ENCODE measurements around the gene AKT3.
A peak's percentile ranks its signal among the peaks of the same experiment; 100 is the strongest.

The AKT3 gene

DNA sequence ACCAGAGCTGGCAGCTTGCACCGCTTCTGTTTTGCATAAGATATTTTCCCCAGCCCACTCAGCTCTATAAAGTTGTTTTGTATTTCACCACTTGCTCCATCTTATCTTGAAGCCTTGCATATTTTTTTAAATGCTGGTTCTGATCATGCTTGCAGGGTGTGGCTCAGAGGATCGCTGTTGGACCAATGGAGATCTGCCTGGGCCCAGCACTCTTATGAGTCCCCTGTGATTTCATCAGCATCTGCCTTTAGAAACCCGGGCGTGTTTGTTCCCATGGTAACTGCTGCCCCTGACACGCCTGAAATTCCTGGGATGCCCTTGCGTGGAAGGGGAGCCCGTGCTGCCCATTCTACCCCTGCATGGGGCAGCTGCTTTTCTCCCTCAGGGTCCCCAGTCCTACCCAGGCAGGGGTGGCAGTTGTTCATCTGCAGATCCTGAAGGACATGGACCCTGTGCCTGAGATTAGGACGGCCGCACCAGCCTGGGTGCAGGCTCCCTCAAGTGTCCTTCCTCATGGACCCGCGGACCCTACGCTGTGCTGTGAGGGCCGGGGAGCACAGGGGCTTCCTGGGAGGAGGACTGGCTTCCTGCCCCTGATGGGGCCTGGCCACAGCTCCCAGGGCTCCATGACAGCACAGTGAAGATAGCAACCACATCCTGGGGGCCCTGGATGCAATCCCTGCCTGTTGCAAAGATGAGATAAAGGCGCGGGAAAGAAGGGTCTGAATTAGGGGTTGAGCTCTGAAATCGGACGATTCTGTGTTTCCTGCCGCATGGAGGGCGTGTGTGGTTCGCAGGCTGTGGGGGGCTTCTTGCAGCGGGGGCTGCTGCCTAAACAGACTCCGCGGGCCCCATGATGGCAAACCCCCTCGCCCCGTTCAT lies 367.7 kb downstream of the AKT3 start:
- no peak for DNase-seq

DNA sequence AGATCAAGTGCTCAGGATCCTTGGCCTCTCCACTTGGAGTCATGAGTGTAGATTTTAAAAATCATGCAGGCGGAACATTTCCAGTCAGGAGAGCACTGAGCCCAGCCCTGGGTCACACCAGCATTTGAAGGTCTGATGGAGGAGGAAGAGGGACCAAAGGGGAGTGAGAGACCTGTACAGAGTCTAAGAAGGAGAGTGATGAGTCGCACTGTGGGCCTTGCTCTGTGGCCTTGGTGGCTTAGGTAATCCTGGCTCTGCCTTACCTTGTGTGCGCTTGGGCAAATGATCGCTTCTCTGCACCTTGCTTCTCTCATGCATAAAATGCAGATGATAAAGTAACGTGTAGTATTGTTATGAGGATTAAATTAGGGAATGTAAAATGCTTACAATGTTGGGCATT lies 368.9 kb downstream of the AKT3 start:
- DNase-seq, result no peak

DNA sequence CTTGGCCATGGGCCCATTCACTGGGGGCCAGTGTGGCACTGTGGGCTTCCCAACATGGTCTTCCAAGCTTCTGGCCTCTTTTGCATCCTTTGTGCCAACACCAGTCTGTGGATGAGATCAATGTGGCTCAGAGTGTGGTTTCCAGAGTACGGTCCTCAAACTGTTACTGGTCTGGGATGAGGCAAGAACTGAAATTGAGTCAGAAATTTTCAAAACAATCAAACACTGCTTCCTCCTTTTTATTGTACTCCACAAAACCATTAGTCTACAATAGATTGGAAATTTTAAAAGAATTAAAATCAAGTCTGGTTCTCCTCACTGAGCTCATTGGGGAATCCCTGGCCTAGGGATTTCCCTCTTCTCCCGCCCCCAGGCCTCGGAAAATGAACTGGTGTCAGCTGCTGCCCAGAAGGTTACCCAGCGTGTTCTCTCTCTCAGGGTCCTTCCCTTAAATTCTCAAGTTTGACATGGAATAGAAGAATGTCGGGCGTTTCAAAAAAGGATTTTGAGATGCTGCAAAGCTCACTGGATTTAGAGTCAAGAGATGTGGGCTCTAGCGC lies 372.2 kb downstream of the AKT3 start:
- peak; percentile 91 to 96 for DNase-seq

DNA sequence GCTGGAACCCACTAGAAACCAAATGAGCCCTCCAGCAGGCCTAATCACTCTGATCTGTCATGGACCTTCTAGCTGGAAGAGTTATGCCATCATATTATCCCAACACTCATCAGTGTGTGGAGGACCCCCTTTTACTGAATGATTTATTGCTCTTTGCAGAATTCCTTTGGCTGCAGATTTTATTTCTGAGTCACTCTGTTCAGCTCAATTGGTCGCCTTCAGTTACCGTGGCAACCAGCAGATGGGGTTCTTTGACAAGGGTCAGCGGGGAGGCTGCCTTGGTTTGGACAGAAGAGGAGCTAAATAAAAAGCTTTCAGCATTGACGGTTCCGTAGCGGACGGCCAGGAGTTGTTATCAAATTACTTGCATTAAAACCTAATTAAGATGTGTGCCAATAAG lies 374.1 kb downstream of the AKT3 start:
- DNase-seq, result no peak

DNA sequence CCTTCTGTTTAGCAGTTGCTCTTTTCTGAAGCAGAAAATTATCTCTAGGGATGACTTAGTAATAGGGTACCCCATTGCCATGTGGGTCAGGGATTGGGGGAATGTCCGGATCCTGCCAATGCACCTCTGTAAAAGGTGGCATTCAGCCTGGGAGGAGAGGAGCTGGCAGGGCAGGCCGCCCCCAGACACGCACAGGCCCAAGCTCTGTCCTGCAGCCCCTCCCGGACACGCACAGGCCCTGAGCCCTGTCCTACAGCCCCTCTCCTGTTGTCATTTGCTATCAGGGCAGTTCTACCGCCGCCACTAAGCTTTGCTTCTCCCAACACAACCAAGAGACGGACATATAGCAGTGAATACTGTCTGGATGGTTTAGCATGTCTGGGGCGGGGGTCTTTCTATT lies 375.1 kb downstream of the AKT3 start:
- no peak for DNase-seq

DNA sequence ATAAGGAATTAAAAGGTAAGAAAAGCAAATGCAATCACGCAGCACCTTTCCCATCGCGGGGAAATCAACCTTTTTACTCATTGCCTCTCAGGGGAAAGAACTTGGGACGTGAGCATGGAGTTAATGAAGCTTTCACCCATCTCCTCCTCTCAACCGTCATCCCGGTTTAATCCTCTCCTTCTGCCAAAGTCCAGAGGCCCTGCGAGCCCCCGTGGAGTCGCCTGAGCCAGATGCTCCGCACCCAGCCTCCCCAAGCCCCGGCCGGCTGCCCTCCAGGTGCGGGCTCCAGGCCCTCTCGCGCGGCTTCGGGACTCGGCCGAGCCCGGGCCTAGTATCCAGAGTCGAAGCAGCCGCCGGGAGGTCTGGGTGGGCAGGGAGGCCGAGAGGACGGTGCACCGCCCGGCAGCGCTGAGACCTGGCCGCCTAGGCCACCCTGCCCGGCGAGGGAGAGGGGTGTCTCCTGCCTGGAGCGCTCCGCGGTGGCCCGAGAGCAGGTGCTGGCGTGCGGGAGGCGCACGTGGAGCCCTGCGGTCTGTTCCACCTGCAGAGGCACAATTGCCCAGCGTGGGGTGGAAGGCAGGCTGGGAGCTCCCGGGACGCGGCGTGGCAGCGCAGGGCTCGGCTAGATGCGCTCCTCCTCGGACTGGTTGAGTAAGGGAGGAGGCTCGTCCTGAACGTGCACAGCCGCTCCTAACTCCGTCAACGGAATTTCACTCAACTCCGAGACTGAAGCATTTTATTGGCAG lies 375.7 kb downstream of the AKT3 start:
- no peak for DNase-seq

DNA sequence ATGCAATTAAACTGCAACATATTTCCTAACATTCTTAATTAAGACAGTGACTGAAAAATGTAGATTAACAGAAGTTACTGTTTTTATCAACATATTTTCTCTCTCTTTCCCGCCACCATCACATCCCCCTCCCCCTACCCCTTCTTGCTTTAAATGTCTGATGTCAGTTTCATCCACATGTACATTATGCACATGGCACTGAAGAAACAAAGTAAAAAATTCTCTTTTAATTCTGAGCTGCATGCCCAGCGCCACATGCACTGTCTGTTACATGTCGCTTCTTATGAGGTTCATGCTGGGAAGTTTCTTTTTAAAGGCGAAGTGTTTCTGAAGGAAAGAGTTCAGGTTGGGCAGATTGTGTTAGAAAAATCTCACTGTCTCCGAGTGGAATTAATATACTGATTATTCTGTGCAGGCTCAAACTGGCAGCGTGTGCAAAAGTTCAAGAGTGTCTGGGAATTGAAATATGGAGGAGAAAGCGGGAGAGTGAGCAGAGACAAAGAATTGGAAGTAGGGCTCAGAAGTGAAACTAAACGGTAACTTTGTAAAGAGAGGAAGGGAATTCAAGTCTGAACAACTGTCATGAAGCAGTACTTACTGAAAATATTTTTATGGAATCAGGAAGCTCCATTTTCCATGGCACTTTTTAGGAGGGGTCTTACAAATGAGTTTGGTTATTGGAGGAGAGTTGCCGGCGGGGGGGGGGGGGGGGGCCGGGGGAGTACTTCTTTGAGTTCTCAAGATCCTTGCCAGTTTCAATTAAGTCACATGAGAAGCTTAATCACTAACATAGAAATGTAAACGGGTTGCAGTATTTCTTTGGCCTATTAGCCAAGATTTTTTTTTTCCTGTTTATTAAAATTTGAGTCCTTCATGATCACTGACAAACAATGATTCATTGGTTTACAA lies 376.6 kb downstream of the AKT3 start:
- peak; percentile 53 to 61 for DNase-seq

DNA sequence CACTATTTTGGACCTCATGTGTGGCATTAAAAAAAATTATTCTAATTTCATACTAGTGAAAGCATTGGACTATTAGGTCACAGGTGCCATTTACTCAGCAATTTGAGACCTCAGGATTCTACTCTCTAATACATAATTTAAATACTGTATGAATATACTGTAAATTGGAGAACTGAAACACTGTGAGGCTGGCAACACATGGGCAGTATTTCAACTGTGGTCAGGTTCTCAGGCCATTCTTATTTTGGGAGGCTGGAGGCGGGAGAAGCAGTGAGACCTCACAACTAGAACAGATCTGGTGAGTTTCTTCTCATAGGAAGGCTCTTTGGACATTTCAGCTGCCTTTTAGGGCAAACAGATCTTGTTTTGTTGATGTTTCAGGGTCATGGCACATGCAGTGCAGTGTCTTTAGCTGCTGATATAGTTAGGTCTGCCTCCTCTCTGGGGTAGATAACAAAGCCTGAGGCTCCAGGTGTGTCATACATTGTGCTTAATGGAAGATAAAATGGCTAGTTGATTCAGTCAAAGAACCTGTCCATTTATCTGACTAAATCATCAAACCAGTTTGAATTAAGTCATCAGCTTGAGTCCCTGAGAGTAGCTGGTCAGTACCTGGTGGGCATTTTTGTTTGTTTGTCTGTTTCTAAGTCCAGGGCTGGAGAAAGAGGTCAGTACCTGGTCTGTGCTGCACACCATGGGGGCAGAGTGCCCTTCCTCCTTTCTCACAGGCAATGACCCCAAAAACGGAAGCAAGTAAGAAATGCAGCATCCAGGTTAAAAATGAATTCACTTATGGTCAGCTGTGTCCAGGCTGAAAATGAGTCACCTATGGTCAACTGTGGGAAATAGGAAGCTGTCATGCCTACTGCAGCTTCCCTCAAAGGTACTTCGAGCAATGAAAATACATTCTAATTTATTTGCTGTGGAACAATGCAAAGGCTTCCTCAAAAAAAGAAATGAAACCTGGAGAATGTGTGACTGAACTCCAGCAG lies 378.0 kb downstream of the AKT3 start:
- DNase-seq, result peak; percentile 54 to 69

DNA sequence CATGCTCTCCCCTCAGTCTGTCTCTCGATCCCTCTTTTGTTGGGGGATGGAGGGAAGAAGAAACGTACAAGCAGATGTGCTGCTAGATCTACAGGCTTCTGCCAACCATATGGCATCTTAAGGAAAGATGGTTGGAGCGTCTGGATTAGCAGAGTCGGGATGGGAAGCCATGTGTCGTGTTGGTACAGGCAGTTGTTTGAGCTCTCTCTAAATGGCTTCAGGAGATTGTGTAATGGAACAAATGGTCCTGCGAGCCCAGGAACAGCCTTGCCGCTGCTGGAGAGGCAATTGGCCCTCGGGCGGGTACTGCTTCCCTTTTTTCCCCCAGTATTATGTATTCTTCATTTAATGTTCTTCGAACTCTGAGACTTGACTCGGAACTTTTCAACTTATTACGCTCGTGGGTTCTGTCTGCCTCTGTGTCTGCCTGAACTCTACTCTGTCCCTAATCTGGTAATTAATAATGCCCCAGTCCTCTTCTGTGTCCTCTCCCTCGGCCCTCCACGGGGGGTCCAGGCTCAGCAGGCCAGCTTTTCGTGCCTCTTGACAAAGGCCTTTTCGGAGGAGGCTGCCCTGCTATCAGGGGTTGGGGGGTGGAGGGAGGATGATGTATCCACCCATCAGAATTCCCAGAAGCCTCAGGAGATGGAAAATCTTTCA lies 378.9 kb downstream of the AKT3 start:
- DNase-seq, result peak; percentile 30 to 50

DNA sequence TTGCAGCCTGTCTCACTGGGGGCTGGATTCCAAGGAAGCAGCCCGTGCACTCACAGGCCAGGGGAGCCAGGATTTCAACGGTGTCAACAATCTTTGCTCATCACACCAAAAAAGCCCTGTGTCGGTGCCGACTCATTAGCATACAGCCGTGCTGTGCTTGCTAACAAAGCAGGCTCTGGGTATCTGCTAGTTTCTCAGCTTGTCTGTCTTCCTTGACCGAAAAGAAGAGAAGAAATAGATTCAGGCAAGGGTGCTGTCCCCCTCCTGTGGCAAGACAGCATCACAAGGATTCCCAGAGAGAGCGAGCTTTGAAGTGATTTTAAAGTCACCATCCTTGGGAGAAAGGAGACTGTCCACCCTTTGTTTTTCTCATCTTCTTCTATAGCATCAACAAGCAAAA lies 379.5 kb downstream of the AKT3 start:
- DNase-seq, result no peak

DNA sequence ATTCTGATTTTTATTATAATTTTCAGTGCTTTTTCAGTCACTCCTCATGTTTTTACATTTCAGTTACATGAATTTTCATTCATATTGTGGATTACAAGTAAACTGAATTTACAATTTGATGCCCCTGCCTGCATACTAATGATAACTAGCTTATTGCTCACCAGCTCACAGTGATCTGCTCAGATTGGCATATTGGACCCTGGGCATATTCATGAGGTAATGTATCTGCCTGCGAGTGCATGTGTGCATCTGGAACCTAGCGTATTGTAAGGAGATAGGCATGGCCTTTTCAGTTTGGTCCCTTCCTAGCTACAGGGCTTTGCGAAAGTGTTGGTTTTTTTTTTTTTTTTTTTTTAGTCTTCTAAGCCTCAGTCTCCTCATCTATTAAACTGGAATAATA lies 380.5 kb downstream of the AKT3 start:
- no peak for DNase-seq

DNA sequence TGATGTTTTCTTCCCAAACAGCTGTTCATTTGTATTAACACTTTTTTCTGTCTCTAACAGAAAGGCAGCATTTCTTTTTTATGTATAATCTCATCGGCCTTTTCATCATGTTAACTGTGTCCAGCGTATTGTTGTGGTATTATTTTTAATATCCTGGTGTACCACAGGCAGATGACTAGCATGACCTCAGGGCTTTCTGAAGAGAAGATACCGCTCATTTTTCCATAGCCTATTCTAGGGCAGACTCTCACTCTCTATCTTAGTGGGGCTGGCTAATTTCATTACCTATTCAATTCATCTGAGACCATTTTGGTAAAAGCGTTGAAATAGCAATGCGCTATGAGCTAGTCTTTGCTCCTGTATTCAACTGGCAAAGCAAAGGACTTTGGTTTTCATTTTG lies 384.3 kb downstream of the AKT3 start:
- DNase-seq, result no peak

DNA sequence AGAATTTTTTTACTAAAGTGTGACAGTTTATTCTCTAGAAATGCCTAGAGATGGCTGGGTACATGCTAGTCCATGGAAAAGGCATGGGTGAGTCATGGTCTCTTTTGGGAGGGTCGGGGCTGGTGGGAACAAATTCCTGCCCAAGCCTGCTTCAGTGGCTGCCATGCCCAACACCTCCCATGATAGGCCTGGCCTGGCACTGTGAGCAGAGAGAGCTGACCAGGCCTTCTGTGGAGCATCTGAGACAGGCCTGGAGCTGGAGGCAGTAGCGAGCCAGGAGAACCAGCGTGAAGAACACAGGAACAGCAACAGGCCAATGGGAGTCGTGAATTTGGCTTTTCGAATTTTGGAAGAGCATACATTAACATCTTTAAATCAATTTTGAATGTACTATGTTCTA lies 385.0 kb downstream of the AKT3 start:
- DNase-seq, result no peak

DNA sequence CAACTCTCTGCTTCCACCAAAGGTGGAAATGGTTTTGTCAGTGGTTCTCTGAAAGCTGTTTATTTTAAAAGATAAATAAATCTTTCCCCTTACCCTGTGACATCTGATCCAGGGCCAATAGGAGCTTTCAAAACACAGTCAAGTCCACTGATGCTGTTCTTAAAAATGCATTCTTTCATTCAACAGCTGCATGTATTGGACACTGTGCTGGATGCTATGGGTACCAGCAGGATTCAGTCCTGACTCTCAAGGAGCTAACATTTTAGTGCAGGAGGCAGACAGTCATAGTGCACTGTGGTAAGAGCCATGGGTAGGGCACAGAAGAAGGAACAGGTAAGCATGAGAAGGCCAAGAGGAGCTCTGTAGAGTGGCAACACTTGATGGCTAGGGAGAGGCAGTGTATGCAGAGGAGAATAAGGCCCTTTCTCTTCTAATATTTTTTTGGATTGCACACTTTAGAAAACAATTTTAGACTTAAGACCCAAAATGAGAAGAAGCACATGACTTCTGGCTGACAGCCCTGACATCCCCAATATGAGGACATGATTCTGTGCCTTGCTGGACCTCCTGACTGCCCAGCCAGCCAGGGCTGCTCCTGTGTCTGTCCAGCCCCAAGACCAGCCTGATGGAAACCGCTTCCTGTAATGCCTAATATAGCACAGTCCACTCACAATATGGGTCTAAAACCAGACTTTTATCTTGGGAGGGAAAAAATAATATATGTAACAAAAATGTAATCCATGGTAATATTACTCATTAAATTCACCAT lies 386.9 kb downstream of the AKT3 start:
- DNase-seq, result no peak

DNA sequence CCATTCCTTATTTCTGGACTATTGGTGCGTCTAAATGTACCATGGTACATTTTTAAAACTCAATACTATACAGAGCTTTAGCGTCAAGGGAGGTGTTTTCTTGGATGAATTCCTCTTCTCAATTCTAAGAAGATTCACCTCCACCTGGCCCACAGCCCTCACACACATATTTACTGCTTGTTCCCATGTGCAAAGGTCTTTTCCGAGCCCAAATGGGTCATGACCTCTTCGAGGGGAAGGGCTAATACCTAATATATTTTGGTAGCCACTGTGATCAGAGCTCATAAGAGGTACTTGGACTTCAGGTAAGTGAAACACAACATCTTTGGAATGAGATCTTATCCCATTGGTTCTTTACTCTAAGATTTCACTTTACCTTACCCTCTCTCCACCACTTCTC lies 388.3 kb downstream of the AKT3 start:
- no peak for DNase-seq

DNA sequence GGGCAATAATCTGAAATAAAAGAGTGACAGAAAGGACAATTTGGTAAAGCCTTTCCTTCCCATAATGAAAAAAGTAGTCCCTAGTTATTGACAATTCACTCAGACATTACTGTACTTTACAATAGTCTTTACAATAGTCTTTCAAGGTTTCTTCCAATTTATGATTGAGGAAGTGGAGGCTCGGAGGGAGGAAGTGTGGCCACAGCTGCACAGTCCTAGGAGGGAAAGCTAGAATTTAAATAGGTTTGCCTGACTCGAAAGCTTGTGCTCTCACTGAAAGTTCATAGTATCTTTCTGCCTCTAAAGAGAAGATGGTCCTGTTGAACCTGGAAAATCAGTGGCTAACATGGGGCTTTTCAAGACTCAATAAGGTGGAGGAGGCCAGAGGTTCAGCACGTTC lies 391.0 kb downstream of the AKT3 start:
- DNase-seq, result peak in 1 of 2 donors; percentile 52

DNA sequence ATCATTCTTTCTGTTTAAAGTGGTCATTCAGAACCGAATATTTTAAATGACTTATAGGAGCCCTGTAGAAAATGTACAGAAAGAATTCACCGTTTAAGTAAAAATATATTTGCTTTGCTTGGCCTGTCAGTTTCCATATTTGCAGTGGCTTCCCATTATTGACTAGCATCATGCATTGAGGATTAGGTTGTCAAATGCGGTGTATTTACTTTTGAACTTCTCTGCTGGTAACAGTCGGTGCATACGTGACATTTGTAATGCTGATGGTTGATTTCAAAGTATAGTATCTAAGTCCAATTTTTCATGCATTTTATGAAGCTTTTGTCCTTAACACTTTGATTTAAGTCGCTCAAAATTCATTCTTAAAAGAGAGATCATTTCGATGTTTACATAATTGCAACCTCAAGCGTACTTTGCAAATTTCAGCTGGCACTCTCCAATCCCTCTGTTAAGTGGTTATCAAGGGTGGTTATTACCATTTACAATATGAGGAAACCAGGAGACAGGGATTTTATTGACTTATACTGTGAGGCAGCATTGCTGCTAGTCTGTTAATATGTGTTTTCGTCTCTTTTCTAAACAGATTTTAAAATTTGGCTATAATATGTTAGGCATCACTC lies 392.6 kb downstream of the AKT3 start:
- no peak for DNase-seq

DNA sequence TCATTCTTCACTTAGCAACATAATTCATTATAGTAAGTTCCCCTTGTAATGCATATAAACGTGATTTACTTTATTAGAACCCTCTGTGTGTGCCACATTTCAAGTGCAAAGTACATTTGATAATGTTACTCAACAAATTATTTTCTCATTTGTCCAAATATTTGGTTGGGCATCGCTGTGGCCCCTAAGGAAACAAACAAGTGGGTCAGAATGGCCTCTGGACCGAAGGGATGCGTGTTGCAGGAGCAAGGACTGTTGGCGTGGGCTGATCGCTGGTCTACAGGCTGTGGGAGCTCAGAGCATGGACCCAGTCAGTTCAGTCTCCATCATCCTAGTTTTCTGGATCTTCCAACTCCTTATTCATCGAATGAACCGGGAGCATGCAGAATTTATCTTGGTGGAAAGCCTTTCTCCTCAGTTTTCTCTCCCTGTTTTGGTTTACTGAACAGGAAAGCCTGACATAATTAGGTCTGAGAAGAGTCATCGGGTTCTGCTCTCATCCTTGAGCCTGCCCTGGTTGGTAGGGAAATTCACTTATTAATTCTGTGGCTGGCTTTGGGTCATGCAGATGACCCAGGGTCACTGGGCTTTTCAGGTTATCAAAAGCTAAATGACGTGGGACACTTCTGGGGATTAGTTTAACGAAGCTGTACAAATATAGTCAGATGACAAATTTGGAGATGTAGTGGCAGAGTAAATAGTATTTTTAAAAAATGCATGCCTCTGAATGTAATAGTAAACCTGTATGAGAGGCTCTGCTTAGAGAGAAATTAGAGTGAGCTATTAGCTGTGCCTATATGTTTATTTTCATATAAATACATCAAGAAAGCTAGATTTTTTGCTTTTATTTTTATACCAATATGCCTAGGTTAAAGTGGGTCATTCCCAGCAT lies 394.0 kb downstream of the AKT3 start:
- DNase-seq, result no peak

Measured in inflammatory macrophage treated with lipopolysaccharide for 1 hour (primary cell).